GM18511 (cell line): ENCODE results near the gene GSS.

Experiments used
- ATAC-seq: cut with Tn5 transposase; IDR thresholded peaks from one replicate; pipeline ENCODE4 v1.9.1; 2021; ENCODE audit warnings: mild to moderate bottlenecking, moderate library complexity; ENCODE audit not compliant: unreplicated experiment

GSS gene

GRCh38 chr20:34993941-34994508, 38.4 kb upstream of the GSS start:
- no peak for ATAC-seq

DNA sequence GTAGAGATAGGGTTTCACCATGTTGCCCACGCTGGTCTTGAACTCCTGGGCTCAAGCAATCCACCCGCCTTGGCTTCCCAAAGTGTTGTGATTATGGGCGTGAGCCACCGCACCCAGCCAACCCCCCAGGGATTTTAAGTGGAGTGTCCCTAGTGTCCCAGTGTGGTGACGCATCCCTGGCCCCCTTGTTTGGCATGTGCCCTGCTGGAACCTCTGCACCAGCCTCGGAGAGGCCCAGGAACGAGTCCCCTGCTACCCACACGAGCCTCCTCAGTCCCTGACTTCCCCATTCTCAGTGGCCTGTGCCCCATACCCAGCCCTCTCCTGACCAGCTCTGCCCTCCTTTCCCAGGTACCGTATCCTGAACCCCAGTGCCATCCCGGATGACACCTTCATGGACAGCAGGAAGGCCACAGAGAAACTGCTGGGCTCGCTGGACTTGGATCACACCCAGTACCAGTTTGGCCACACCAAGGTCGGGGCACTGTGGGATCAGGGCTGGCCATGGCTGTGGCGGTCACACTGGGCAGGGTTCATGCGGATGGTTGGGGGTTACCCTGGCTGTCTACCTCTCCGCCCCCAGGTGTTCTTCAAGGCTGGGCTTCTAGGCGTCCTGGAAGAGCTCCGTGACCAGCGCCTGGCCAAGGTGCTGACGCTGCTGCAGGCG, 37.3 kb upstream of the GSS start:
- ATAC-seq = no peak

DNA sequence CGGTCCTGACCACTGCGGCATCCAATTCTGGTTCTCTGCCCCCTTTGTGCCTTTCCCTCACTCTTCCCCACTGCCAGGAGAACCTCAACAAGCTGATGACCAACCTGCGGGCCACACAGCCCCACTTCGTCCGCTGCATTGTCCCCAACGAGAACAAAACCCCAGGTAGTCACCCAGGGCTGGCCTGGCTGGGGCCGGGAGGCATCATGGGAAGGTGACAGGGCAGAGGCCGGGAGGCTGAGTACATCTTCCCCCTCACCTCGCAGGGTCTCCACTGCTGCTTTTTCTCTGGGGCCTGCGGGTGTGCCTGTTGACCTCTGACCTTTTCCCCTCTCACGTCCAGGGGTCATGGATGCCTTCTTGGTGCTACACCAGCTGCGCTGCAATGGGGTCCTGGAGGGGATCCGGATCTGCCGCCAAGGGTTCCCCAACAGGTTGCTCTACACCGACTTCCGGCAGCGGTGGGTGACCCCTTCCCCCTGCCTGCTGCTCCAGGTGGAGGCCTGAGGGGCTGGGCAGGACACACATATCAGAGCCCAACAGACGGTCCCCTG, 35.1 kb upstream of the GSS start:
- no peak for ATAC-seq

GRCh38 chr20:34990231-34990630, 34.6 kb upstream of the GSS start:
- no peak for ATAC-seq

DNA sequence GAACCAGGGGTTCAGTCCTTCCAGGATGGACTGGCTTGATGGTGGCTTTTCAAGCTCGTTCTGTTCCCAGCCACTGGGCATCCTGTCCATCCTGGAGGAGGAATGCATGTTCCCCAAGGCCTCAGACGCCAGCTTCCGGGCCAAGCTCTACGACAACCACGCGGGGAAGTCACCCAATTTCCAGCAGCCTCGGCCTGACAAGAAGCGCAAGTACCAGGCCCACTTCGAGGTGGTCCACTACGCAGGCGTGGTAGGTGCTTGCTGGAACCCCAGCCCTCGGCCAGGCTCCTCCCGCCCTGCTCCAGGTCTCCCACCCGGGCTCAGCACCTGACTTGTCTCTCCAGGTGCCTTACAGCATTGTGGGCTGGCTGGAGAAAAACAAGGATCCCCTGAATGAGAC, 34.1 kb upstream of the GSS start:
- no peak for ATAC-seq

DNA sequence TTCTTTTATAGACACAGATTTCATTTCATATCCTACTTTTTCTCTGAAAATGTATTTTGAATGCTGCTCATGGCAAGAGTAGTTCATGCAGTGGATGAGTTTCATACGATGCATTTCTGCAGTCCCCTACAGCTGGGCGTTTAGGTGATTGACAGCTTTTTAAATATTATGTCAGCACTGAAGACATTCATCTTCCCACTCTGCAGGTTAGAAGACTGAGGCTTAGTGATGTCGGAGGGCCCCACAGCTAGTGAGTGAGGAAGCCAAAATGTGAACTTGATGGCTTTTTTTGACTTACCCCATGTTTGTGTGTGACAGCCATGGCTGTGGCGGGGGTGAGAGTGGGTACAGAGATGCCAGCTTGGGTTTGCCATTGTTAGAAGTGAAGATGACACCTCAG, 33.5 kb upstream of the GSS start:
- ATAC-seq = no peak

DNA sequence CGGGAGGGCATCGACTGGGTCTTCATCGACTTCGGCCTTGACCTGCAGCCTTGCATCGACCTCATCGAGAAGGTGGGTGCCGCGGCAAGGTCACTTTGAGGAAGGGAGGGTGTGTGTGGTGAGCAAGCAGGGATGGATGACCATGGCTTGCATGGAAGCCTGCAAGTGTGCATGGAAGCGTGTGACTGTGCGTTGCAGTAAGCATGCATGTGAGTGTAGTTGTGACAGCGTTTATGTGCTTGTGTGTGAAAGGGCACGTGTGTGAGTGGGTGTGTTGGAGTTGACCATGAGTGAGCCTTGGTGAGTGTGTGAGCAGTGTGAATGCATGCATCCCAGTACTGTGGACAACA, 32.6 kb upstream of the GSS start:
- no peak for ATAC-seq

GRCh38 chr20:34987288-34988190, 31.9 kb upstream of the GSS start:
- ATAC-seq = no peak

GRCh38 chr20:34986311-34987287, 31.0 kb upstream of the GSS start:
- no peak for ATAC-seq

DNA sequence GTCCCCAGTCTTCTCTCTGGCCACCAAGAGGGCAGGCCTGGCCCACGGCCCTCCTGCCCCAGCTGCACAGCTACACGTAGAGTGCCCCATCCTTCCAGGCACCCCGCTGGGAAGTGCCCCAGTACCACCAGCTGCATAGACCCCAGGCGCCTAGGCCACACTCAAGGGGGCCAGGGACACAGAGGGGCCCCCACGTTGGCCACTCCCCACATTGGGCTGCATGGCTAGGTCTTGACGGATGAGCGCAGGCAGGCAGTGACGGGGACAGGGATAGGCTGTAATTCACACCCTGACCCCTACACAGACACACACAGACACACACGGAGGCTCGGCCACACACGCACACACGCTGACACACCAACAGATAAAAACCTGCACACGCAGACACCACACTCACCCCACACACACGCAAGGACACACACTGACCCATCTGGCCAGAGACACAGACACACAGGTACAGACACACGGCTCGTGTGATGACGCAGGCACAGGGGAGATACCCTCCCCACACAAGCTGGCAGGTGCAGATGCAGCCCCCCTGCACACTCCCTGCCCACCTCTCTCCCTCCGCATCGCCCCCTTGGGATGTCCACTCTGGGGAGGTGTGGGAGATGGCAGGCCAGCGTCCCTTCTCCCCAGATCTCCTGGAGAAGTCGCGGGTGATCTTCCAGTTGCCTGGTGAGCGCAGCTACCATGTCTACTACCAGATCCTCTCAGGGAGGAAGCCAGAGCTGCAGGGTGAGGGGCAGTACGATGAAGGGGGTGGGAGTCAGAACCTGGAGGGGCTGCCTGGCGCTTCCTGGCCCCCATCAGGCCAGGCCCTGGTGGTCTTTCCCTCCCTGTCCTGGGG, 30.1 kb upstream of the GSS start:
- no peak for ATAC-seq

DNA sequence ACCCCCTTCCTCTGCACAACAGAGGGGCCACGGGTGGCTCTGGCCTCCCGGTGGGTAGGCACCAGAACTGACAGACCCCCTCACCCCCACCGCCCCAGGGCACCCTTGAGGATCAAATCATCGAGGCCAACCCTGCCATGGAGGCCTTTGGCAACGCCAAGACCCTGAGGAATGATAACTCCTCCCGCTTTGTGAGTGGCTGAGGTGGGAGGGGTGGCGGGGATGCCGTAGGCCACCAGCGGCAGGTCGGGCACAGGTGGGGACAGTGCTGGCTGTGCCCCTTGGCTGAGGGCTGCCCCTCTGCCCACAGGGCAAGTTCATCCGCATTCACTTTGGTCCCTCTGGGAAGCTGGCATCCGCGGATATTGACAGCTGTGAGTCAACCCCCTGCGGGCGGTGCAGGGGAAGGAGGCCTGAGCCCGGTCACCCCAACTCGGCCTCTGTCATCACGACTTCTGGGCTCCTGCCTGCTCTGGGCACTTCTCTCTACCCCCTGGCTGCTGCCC, 29.2 kb upstream of the GSS start:
- ATAC-seq = no peak

GRCh38 chr20:34983995-34984735, 28.6 kb upstream of the GSS start:
- ATAC-seq = no peak

- ATAC-seq = no peak
Observed at GRCh38 chr20:34983089-34983820, 27.6 kb upstream of the GSS start.

GRCh38 chr20:34982270-34983088, 26.9 kb upstream of the GSS start:
- ATAC-seq = no peak

DNA sequence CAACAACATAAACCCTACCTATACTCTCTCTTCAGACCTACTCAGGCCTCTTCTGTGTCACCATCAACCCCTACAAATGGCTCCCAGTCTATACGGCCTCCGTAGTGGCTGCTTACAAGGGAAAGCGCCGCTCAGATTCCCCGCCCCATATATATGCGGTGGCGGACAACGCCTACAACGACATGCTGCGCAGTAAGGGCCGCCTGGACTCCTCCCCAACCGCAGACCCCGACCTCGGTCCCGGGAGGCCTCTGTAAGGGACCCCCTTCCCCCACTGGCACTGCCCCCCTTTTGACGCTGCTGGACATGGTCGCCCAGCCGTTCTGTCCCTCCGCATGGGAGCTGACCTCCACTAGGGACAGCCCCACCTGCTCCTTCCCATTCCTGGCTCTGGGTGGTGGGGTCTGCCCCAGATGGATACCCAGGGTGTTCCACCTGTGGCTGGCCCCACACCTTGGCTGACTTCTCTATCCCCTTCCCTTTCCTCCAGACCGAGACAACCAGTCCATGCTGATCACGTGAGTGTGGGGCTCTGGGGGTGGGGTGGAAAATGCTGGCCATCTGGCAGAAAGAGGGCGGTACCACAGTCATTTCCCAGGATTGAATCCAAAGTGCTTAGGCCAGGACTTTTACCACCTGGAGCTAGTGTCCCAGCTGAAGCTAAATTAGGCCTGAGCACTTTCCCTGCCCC, 25.1 kb upstream of the GSS start:
- no peak for ATAC-seq

GRCh38 chr20:34979366-34980153, 24.0 kb upstream of the GSS start:
- no peak for ATAC-seq
